Measurements from ENCODE around the gene CECR2.

DNA sequence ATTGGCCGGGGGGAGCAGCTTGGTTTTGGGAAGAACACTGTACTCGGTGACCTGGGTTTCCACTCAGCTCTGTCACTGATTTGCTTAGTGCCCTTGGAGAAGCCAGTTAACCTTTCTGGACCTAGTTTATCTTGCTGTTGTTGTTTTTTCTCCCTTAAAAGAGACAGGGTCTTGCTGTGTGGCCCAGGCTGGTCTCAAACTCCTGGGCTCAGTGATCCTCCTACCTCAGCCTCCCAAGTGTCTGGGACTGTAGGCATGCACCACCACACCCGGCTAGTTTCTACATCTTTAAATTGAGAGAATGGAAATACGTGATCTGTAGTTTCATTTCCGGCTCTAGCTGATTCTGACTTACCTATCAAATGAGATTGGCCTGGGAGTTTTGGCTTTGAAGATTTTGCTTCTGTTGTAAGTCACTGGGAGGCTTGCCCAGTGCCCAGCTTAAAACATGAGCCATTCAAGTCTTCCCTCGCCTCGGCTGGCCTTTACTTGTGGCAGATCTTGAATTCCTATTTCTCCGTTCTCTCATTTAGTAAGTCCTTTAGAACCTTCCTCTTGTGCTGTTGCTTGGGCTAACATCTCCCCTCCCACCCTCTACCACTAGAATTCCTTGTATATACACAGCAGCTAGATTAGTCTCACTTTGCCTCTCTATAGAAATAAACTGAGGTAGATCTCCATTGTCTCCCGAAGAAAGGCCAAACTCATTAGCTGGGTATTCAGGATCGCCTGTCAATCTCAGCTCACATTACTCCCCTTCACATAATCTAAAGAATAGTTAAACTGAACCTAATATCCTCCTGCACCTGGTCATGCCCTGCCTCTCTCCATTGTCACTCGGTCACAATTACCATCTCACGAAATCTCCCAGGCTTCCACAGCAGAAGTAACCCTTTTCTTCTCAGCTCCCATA, 106.3 kb downstream of the CECR2 start:
- TF ChIP-seq, protein P1, sequence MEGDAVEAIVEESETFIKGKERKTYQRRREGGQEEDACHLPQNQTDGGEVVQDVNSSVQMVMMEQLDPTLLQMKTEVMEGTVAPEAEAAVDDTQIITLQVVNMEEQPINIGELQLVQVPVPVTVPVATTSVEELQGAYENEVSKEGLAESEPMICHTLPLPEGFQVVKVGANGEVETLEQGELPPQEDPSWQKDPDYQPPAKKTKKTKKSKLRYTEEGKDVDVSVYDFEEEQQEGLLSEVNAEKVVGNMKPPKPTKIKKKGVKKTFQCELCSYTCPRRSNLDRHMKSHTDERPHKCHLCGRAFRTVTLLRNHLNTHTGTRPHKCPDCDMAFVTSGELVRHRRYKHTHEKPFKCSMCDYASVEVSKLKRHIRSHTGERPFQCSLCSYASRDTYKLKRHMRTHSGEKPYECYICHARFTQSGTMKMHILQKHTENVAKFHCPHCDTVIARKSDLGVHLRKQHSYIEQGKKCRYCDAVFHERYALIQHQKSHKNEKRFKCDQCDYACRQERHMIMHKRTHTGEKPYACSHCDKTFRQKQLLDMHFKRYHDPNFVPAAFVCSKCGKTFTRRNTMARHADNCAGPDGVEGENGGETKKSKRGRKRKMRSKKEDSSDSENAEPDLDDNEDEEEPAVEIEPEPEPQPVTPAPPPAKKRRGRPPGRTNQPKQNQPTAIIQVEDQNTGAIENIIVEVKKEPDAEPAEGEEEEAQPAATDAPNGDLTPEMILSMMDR (IDR thresholded peaks at IDR 0.05; ENCODE audit: borderline replicate concordance, extremely low read depth, low read length, poor library complexity, severe bottlenecking), result no peak
- no peak for TF ChIP-seq EZH2 (IDR thresholded peaks at IDR 0.05; ENCODE audit: borderline replicate concordance, low read depth, low read length, severe bottlenecking)
